ENCODE data around the gene BCL2L11. TPM values are rescaled to one million over a fixed set of nuclear protein-coding genes. Genes with fewer than 3 reads are reported as not detected.
"Not testable (repeated sequence)": the region's sequence is repeated elsewhere in the genome, so short reads cannot be mapped to it uniquely, and the experiment has no call there.

BCL2L11 gene
- total and polyA plus RNA-seq, 2 experiments from 2014 or later = 10.6 to 22.5 TPM

DNA sequence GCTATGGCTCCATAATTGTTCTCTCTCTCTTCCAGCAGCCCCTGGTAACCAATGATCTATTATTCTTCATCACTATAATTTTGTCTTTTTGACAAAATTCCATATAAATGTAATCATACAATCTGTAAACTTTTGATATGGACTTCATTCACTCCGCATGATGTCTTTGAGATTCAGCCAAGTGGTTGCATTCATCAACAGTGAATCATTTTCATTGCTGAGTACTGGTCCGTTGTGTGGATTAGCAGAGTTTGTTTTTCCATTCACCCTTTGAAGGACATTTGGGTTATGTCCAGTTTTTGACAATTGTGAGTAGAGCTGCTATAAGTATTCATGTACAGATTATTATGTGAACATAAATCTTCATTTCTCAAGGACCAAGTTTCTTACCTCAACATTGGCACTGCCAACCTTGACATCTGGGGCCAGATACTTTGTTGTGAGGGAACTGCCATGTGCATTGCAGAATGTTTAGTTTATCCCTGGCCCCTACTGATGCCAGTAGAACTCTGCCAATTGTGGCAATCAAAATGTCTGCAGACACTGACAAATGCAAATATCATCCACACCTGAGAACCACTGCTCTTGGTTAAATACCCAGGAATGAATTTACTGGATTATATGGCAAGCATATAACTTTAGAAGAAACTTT lies 48.4 kb upstream of the BCL2L11 start (continued):
- TF ChIP-seq, protein P1, sequence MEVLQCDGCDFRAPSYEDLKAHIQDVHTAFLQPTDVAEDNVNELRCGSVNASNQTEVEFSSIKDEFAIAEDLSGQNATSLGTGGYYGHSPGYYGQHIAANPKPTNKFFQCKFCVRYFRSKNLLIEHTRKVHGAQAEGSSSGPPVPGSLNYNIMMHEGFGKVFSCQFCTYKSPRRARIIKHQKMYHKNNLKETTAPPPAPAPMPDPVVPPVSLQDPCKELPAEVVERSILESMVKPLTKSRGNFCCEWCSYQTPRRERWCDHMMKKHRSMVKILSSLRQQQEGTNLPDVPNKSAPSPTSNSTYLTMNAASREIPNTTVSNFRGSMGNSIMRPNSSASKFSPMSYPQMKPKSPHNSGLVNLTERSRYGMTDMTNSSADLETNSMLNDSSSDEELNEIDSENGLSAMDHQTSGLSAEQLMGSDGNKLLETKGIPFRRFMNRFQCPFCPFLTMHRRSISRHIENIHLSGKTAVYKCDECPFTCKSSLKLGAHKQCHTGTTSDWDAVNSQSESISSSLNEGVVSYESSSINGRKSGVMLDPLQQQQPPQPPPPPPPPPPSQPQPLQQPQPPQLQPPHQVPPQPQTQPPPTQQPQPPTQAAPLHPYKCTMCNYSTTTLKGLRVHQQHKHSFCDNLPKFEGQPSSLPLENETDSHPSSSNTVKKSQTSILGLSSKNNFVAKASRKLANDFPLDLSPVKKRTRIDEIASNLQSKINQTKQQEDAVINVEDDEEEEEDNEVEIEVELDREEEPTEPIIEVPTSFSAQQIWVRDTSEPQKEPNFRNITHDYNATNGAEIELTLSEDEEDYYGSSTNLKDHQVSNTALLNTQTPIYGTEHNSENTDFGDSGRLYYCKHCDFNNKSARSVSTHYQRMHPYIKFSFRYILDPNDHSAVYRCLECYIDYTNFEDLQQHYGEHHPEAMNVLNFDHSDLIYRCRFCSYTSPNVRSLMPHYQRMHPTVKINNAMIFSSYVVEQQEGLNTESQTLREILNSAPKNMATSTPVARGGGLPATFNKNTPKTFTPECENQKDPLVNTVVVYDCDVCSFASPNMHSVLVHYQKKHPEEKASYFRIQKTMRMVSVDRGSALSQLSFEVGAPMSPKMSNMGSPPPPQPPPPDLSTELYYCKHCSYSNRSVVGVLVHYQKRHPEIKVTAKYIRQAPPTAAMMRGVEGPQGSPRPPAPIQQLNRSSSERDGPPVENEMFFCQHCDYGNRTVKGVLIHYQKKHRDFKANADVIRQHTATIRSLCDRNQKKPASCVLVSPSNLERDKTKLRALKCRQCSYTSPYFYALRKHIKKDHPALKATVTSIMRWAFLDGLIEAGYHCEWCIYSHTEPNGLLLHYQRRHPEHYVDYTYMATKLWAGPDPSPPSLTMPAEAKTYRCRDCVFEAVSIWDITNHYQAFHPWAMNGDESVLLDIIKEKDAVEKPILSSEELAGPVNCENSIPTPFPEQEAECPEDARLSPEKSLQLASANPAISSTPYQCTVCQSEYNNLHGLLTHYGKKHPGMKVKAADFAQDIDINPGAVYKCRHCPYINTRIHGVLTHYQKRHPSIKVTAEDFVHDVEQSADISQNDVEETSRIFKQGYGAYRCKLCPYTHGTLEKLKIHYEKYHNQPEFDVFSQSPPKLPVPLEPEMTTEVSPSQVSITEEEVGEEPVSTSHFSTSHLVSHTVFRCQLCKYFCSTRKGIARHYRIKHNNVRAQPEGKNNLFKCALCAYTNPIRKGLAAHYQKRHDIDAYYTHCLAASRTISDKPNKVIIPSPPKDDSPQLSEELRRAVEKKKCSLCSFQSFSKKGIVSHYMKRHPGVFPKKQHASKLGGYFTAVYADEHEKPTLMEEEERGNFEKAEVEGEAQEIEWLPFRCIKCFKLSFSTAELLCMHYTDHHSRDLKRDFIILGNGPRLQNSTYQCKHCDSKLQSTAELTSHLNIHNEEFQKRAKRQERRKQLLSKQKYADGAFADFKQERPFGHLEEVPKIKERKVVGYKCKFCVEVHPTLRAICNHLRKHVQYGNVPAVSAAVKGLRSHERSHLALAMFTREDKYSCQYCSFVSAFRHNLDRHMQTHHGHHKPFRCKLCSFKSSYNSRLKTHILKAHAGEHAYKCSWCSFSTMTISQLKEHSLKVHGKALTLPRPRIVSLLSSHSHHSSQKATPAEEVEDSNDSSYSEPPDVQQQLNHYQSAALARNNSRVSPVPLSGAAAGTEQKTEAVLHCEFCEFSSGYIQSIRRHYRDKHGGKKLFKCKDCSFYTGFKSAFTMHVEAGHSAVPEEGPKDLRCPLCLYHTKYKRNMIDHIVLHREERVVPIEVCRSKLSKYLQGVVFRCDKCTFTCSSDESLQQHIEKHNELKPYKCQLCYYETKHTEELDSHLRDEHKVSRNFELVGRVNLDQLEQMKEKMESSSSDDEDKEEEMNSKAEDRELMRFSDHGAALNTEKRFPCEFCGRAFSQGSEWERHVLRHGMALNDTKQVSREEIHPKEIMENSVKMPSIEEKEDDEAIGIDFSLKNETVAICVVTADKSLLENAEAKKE (CRISPR knock-in tag; IDR thresholded peaks at IDR 0.05) = no peak
- TF ChIP-seq CREB1 (CRISPR knock-in tag; IDR thresholded peaks at IDR 0.05; ENCODE audit: low read depth) (no peak), POLR2AphosphoS5 (IDR thresholded peaks at IDR 0.05; ENCODE audit: low read depth) (no peak), NANOG (IDR thresholded peaks at IDR 0.05; ENCODE audit: borderline replicate concordance) (no peak)
- TF ChIP-seq, protein P2, sequence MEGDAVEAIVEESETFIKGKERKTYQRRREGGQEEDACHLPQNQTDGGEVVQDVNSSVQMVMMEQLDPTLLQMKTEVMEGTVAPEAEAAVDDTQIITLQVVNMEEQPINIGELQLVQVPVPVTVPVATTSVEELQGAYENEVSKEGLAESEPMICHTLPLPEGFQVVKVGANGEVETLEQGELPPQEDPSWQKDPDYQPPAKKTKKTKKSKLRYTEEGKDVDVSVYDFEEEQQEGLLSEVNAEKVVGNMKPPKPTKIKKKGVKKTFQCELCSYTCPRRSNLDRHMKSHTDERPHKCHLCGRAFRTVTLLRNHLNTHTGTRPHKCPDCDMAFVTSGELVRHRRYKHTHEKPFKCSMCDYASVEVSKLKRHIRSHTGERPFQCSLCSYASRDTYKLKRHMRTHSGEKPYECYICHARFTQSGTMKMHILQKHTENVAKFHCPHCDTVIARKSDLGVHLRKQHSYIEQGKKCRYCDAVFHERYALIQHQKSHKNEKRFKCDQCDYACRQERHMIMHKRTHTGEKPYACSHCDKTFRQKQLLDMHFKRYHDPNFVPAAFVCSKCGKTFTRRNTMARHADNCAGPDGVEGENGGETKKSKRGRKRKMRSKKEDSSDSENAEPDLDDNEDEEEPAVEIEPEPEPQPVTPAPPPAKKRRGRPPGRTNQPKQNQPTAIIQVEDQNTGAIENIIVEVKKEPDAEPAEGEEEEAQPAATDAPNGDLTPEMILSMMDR (conservative IDR thresholded peaks at IDR 0.05; ENCODE audit: low read depth in 2 of 2) = no peak

DNA sequence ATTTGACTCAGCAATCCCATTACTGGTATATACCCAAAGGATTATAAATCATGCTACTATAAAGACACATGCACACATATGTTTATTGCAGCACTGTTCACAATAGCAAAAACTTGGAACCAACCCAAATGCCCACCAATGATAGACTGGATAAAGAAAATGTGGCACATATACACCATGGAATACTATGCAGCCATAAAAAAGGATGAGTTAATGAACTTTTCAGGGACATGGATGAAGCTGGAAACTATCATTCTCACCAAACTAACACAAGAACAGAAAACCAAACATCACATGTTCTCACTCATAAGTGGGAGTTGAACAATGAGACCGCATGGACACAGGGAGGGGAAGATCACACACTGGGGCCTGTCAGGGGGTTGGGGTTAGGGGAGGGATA lies 38.1 kb upstream of the BCL2L11 start:
- H3K27ac ChIP-seq (ENCODE audit: low read depth); H3K4me2 ChIP-seq; H3K27ac Mint-ChIP-seq; H3K4me3 ChIP-seq; H3K27me3 ChIP-seq (ENCODE audit: insufficient read depth); H2AFZ ChIP-seq; H3K4me1 ChIP-seq (ENCODE audit: insufficient read depth); H3K79me2 ChIP-seq (replicated peaks; ENCODE audit: insufficient read depth); H4K20me1 ChIP-seq (replicated peaks; ENCODE audit: insufficient read depth); H3K27me3 Mint-ChIP-seq (ENCODE audit: insufficient read depth, low read depth, poor library complexity); ATAC-seq; H3K9me2 ChIP-seq (ENCODE audit: insufficient read depth); H3K4me1 Mint-ChIP-seq; H3K9me3 Mint-ChIP-seq; DNase-seq (ENCODE audit: low spot score); H3F3A ChIP-seq (replicated peaks; ENCODE audit: low read depth); H3K36me3 ChIP-seq (ENCODE audit: insufficient read depth); H3K36me3 Mint-ChIP-seq (ENCODE audit: low read depth); H3K4me3 Mint-ChIP-seq: not testable (repeated sequence)
